ENCODE measurements around the gene CACNA2D3. TPM values are rescaled to one million over a fixed set of nuclear protein-coding genes. Genes with fewer than 3 reads are reported as not detected.

The CACNA2D3 gene
- total RNA-seq, 2 experiments from 2014 or later, result not detected

DNA sequence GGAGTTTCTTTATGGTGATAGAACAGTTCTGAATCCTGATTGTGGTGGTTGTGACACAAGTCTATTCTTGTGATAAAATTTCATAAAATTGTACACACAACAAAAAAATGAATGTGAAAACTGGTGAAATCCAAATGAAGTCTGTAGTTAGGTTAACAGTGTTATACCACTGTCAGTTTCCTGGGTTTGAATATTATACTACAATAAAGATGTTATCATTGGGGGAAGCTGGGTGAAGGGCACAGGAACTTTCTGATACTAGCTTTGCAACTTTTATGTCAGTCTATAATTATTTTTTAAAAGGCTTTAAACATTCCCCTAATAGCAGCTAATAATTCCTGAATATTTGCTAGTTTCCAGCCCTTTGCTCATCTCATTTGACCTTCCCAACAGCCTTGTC is 485.7 kb downstream of the CACNA2D3 start:
- Histone ChIP-seq H4K20me1 (ENCODE audit: insufficient read depth, low read length) (no peaks in the 10 kb centered on the region), H3K4me1 (ENCODE audit: insufficient read depth, low read length, poor library complexity, severe bottlenecking) (no peaks in the 10 kb centered on the region), H3K9me3 (ENCODE audit: low read length) (no peaks in the 10 kb centered on the region), H2AFZ (ENCODE audit: low read length) (no peak overlapping the region), H3K27ac (ENCODE audit: low read depth, low read length, poor library complexity, severe bottlenecking) (no peak overlapping the region), H3K4me2 (ENCODE audit: low read length) (no peak overlapping the region), H3K4me3 (ENCODE audit: low read depth, low read length, poor library complexity, severe bottlenecking) (no peak overlapping the region), H3K36me3 (ENCODE audit: insufficient read depth, low read length) (no peaks in the 10 kb centered on the region), H3K9me2 (ENCODE audit: insufficient read depth, low read length) (no peaks in the 10 kb centered on the region), H3K79me2 (ENCODE audit: insufficient read depth, low read depth, low read length) (no peaks in the 10 kb centered on the region)
- ChIA-PET CTCF (ENCODE audit: unreplicated experiment) (no interaction called here), POLR2A (no interaction called here)
- BruUV-seq (replicated peaks), result no TSS peak
- intact Hi-C loops (cut with micrococcal nuclease; ENCODE audit: unreplicated experiment), result no loop called here
- no peak for DNase-seq (ENCODE audit: low spot score)
- TF ChIP-seq, protein P1, sequence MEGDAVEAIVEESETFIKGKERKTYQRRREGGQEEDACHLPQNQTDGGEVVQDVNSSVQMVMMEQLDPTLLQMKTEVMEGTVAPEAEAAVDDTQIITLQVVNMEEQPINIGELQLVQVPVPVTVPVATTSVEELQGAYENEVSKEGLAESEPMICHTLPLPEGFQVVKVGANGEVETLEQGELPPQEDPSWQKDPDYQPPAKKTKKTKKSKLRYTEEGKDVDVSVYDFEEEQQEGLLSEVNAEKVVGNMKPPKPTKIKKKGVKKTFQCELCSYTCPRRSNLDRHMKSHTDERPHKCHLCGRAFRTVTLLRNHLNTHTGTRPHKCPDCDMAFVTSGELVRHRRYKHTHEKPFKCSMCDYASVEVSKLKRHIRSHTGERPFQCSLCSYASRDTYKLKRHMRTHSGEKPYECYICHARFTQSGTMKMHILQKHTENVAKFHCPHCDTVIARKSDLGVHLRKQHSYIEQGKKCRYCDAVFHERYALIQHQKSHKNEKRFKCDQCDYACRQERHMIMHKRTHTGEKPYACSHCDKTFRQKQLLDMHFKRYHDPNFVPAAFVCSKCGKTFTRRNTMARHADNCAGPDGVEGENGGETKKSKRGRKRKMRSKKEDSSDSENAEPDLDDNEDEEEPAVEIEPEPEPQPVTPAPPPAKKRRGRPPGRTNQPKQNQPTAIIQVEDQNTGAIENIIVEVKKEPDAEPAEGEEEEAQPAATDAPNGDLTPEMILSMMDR (conservative IDR thresholded peaks at IDR 0.05; ENCODE audit: low read length), result no peak
- TF ChIP-seq EZH2phosphoT487 (IDR thresholded peaks at IDR 0.05; ENCODE audit: borderline replicate concordance, low read depth, low read length), result no peak

DNA sequence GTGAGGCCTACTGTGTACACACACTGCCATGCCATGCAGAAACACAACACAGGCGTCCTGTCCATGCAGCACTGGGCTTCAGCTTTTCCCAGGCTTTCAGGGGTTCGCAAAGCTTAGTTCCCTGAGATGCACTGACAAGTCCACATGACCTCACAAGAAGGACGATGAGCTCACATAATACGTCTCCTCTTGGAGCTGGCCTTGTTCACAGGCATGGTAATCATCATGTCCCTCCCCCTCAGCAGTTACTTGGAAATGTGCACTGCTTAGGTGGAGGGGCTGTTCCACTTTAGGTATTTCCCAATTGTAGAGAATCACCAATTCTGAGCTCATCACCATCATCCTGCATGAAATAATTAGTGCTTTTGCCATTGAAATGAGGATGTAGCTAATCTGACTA is 496.7 kb downstream of the CACNA2D3 start:
- CTCF ChIA-PET (ENCODE audit: unreplicated experiment), result no interaction called here
- intact Hi-C loops (cut with micrococcal nuclease; ENCODE audit: unreplicated experiment), result no loop called here

DNA sequence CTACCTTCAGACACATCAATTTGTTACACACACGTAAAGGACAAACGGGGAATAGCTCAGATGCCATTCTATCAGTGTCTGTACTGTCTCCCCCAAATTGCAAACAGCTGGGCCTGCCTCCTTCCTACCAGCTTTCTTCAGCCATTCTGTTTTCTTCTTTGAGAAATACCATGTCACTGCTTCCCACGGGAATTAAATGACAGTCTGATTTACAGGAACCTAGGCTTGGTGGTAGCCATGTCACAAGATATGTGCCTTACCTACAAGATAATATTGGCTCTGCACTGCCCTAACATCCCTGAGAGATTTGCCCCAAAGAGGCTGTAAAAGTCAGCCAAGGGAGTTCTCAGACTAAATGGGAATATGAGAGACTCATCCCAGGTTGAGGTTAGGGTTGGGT is 497.2 kb downstream of the CACNA2D3 start:
- ChIA-PET CTCF (ENCODE audit: unreplicated experiment) (no interaction called here), POLR2A (no interaction called here)
- Histone ChIP-seq H3K79me2 (ENCODE audit: insufficient read depth, low read depth, low read length) (no peaks in the 10 kb centered on the region), H3K9me3 (ENCODE audit: low read length) (no peaks in the 10 kb centered on the region), H3K27ac (ENCODE audit: low read depth, low read length, poor library complexity, severe bottlenecking) (no peak overlapping the region), H4K20me1 (ENCODE audit: insufficient read depth, low read length) (no peaks in the 10 kb centered on the region), H2AFZ (ENCODE audit: low read length) (no peak overlapping the region), H3K36me3 (ENCODE audit: insufficient read depth, low read length) (no peaks in the 10 kb centered on the region), H3K4me2 (ENCODE audit: low read length) (no peak overlapping the region), H3K4me3 (ENCODE audit: low read depth, low read length, poor library complexity, severe bottlenecking) (no peak overlapping the region), H3K4me1 (ENCODE audit: insufficient read depth, low read length, poor library complexity, severe bottlenecking) (no peaks in the 10 kb centered on the region), H3K9me2 (ENCODE audit: insufficient read depth, low read length) (no peaks in the 10 kb centered on the region)
- TF ChIP-seq, protein P1 (conservative IDR thresholded peaks at IDR 0.05; ENCODE audit: low read length), result no peak
- TF ChIP-seq EZH2phosphoT487 (IDR thresholded peaks at IDR 0.05; ENCODE audit: borderline replicate concordance, low read depth, low read length), result no peak
- DNase-seq (ENCODE audit: low spot score), result no peak
- BruUV-seq (replicated peaks), result no TSS peak
- intact Hi-C loops (cut with micrococcal nuclease; ENCODE audit: unreplicated experiment), result no loop called here

More for the DNA sequence above, 496.7 kb downstream of the CACNA2D3 start:
- H2AFZ ChIP-seq (ENCODE audit: low read length), result no peak overlapping the region
- POLR2A ChIA-PET, result no interaction called here
- DNase-seq (ENCODE audit: low spot score), result no peak
- no peak overlapping the region for H3K4me3 ChIP-seq (ENCODE audit: low read depth, low read length, poor library complexity, severe bottlenecking)
- H4K20me1 ChIP-seq (ENCODE audit: insufficient read depth, low read length), result no peaks in the 10 kb centered on the region
- H3K4me1 ChIP-seq (ENCODE audit: insufficient read depth, low read length, poor library complexity, severe bottlenecking), result no peaks in the 10 kb centered on the region
- TF ChIP-seq, protein P1 (conservative IDR thresholded peaks at IDR 0.05; ENCODE audit: low read length), result no peak
- no peak for TF ChIP-seq EZH2phosphoT487 (IDR thresholded peaks at IDR 0.05; ENCODE audit: borderline replicate concordance, low read depth, low read length)
- no peak overlapping the region for H3K27ac ChIP-seq (ENCODE audit: low read depth, low read length, poor library complexity, severe bottlenecking)
- H3K9me2 ChIP-seq (ENCODE audit: insufficient read depth, low read length), result no peaks in the 10 kb centered on the region
- no TSS peak for BruUV-seq (replicated peaks)
- no peaks in the 10 kb centered on the region for H3K79me2 ChIP-seq (ENCODE audit: insufficient read depth, low read depth, low read length)
- no peaks in the 10 kb centered on the region for H3K36me3 ChIP-seq (ENCODE audit: insufficient read depth, low read length)
- no peak overlapping the region for H3K4me2 ChIP-seq (ENCODE audit: low read length)
- H3K9me3 ChIP-seq (ENCODE audit: low read length), result no peaks in the 10 kb centered on the region
